PFSK-1 (cell line): ENCODE measurements around the gene RPS8.
A peak's percentile ranks its signal among the peaks of the same experiment; 100 is the strongest.

Experiments used
- FOXP2 ChIP-seq: optimal IDR thresholded peaks from 2 replicates; pipeline ENCODE3; 2011; ENCODE audit warnings: borderline replicate concordance, control low read depth, inconsistent platforms; ENCODE audit not compliant: insufficient read depth; ENCODE audit errors: extremely low read length, extremely low read depth
- POLR2AphosphoS5 ChIP-seq: IDR thresholded peaks from 2 replicates; pipeline ENCODE4 v1.6.1; 2012; ENCODE audit warnings: low read depth, mild to moderate bottlenecking, control low read depth, low read length, moderate library complexity
- SIN3A ChIP-seq: IDR thresholded peaks from 2 replicates; pipeline ENCODE4 v1.6.1; 2012; ENCODE audit warnings: mild to moderate bottlenecking, low read length, moderate library complexity, borderline replicate concordance; ENCODE audit not compliant: insufficient read depth
- TAF1 ChIP-seq: IDR thresholded peaks from 2 replicates; pipeline ENCODE4 v1.6.1; 2012; ENCODE audit warnings: low read length, control low read depth, borderline replicate concordance; ENCODE audit not compliant: insufficient read depth
- TF ChIP-seq, protein P1 (sequence below), 2 experiments: IDR thresholded peaks; 2 replicates each; pipeline versions ENCODE4 v1.6.1 to v1.8.0; 2011 to 2012; ENCODE audit warnings: low read depth in 2 of 2, low read length in 2 of 2, control low read depth in 1 of 2, inconsistent platforms in 1 of 2, mild to moderate bottlenecking in 1 of 2, moderate library complexity in 1 of 2; ENCODE audit not compliant: insufficient read depth in 1 of 2

RPS8 gene

DNA sequence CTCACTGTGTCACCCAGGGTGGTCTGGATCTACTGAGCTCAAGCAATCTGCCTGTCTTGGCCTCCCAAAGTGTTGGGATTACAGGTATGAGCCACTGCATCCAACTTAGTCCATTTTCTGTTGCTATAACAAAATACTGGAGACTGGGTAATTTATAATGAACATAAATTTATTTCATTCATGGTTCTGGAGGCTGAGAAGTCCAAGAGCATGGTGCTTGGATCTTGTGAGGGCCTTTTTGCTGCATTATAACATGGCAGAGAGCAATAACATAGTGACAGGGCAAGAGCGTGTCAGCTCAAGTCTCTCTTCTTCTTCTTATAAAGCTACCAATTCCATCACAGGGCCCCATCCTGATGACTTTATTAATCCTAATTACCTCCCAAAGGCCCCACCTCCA lies 39.3 kb upstream of the RPS8 start:
- TF ChIP-seq POLR2AphosphoS5 (no peak), TAF1 (no peak), SIN3A (no peak), FOXP2 (no peak)
- TF ChIP-seq, protein P1, sequence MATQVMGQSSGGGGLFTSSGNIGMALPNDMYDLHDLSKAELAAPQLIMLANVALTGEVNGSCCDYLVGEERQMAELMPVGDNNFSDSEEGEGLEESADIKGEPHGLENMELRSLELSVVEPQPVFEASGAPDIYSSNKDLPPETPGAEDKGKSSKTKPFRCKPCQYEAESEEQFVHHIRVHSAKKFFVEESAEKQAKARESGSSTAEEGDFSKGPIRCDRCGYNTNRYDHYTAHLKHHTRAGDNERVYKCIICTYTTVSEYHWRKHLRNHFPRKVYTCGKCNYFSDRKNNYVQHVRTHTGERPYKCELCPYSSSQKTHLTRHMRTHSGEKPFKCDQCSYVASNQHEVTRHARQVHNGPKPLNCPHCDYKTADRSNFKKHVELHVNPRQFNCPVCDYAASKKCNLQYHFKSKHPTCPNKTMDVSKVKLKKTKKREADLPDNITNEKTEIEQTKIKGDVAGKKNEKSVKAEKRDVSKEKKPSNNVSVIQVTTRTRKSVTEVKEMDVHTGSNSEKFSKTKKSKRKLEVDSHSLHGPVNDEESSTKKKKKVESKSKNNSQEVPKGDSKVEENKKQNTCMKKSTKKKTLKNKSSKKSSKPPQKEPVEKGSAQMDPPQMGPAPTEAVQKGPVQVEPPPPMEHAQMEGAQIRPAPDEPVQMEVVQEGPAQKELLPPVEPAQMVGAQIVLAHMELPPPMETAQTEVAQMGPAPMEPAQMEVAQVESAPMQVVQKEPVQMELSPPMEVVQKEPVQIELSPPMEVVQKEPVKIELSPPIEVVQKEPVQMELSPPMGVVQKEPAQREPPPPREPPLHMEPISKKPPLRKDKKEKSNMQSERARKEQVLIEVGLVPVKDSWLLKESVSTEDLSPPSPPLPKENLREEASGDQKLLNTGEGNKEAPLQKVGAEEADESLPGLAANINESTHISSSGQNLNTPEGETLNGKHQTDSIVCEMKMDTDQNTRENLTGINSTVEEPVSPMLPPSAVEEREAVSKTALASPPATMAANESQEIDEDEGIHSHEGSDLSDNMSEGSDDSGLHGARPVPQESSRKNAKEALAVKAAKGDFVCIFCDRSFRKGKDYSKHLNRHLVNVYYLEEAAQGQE (IDR thresholded peaks at IDR 0.05; ENCODE audit: insufficient read depth in 1 of 2, low read depth in 2 of 2, low read length in 2 of 2): no peak

DNA sequence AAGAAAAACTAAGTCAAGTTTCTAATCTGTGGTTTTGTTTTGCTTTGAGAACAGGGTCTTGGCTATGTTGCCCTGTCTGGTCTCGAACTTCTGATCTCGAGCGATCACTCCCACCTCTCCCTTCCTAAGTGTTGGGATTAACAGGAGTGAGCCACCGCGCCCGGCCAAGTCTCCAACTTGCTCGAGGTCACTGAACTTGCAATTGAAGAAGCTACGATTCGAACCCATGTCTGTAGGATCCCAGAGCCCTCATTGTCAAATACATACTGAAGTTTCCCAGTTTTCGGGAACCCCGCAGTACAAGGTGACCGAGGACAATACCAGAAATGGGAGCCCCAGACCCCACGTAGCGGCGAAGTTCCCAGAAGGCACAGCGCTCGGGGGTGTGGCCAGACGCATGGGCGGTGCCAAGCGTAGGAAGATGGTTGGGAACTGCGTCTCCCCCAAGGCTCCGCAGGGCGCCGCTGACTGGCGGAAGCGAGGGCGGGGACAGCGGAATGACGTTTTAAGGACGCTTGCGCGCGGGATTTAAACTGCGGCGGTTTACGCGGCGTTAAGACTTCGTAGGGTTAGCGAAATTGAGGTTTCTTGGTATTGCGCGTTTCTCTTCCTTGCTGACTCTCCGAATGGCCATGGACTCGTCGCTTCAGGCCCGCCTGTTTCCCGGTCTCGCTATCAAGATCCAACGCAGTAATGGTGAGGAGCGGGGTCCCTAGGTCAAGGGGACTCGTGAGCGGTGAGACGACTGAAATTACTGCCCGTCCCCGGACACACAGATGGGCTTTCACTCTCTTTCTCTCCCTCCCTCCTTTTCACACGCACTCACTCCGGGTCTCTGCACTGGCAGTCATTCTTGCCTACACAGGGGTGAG lies 35.8 kb upstream of the RPS8 start, which contains the start of gene KIF2C:
TSS of gene KIF2C (plus strand) at position 531 of the 872 bp plus-strand sequence. CDS start at position 627, 96 bp downstream.
- TF ChIP-seq FOXP2 (peak; percentile 49), POLR2AphosphoS5 (peak; percentile 96), SIN3A (peak; percentile 80; the same call in 1 of the 2 replicates), TAF1 (peak; percentile 48; the same call in 1 of the 2 replicates)
- TF ChIP-seq, protein P1 (IDR thresholded peaks at IDR 0.05; ENCODE audit: insufficient read depth in 1 of 2, low read depth in 2 of 2, low read length in 2 of 2): no peak

DNA sequence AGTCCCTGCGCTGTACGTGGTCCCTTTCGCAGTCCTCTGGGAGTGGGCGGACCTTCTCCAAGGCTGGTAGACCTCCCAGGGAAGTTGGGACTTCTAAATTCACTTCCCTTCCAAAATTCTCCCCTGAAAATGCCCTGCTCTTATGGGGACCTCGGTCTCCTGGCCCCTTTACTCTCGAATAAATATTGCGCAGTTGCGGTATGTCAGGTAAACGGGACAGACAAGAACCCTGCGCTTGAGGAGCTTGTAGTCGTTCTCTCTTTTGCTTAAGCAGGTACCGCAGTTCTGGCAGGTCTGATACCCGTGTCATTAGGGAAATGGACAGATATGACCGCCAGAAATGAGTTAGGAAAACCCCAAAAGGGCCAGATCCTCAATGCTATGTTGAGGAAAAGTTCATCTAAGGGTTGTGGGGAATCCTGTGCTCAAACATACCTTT lies 35.1 kb upstream of the RPS8 start:
- TF ChIP-seq TAF1 (no peak), POLR2AphosphoS5 (no peak), SIN3A (no peak), FOXP2 (no peak)
- TF ChIP-seq, protein P1 (IDR thresholded peaks at IDR 0.05; ENCODE audit: insufficient read depth in 1 of 2, low read depth in 2 of 2, low read length in 2 of 2): no peak

DNA sequence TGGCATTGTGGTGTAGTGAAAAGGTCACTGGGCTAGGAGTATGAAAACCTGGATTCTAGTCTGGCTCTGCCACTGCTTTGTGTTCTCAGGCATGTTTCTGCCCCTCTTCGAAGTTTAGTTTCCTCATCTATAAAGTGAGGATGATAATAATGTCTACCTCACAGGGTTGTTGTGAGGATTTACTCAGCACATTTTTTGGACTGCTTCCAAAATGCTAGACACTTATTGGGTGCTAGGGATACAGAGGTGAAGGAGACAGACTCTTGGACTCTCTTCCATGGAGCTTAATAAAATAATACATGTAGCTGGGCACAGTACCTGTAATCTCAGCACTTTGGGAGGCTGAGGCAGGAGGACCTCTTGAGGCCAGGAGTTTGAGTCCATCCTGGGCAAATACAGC lies 32.1 kb upstream of the RPS8 start:
- no peak for TF ChIP-seq SIN3A

DNA sequence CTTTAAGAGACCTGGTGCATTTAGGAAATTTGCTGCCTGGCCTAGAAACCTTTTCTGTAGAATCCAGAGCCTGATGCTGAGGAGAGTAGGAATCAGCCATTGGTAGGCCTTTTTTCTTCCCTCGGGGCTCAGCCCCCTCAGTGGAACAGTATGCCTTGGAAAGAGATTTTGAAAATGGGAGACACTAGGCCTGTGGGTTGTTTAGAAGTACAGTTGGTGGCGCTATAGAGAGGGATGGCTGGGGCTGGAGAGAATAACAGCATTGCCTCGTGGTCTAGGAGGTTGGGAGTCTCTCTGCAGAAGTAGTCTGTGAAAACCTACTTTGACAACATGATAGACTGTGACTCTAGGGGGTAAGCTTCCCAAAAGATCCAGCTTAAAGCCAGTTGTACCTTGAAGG lies 27.5 kb upstream of the RPS8 start:
- no peak for TF ChIP-seq FOXP2
- no peak for TF ChIP-seq SIN3A
- TF ChIP-seq POLR2AphosphoS5: no peak
- no peak for TF ChIP-seq TAF1
- TF ChIP-seq, protein P1 (IDR thresholded peaks at IDR 0.05; ENCODE audit: insufficient read depth in 1 of 2, low read depth in 2 of 2, low read length in 2 of 2): no peak
